NCI-H82 treated with DMSO at 0.1 percent for 48 hours (cell line): ENCODE measurements around the gene GNG2.

Experiments
- DNase-seq: peaks from one replicate; lab custom pipeline; 2025; ENCODE audit not compliant: unreplicated experiment; lab: John Stamatoyannopoulos, UW

The GNG2 gene

GRCh38 chr14:51989293-51990234 is 129.2 kb downstream of the GNG2 start, which contains the start of gene RTRAF:
RTRAF (plus strand) TSS chr14:51989546; CDS start chr14:51989640, 94 bp downstream.
- DNase-seq = peak; percentile 50

- no peak for DNase-seq
These were observed 130.1 kb downstream of the GNG2 start for GRCh38 chr14:51990488-51990887.

- DNase-seq = no peak
These were observed 133.0 kb downstream of the GNG2 start for GRCh38 chr14:51993285-51993920.

- DNase-seq = no peak
These were observed 135.8 kb downstream of the GNG2 start for GRCh38 chr14:51996148-51996746.

GRCh38 chr14:51998348-51998747 is 137.9 kb downstream of the GNG2 start:
- no peak for DNase-seq

GRCh38 chr14:51999084-51999483 is 138.7 kb downstream of the GNG2 start:
- DNase-seq = no peak

GRCh38 chr14:52000019-52000582 is 139.7 kb downstream of the GNG2 start:
- DNase-seq = no peak

GRCh38 chr14:52000696-52001095 is 140.3 kb downstream of the GNG2 start:
- DNase-seq = no peak

GRCh38 chr14:52002542-52002941 is 142.1 kb downstream of the GNG2 start:
- DNase-seq = no peak

- no peak for DNase-seq
These were observed 142.9 kb downstream of the GNG2 start for GRCh38 chr14:52003324-52003723.

- DNase-seq = no peak
These were observed 145.2 kb downstream of the GNG2 start for GRCh38 chr14:52005625-52006024.

GRCh38 chr14:52006361-52006760 is 145.9 kb downstream of the GNG2 start:
- no peak for DNase-seq

GRCh38 chr14:52007211-52007610 is 146.8 kb downstream of the GNG2 start:
- DNase-seq = no peak

- no peak for DNase-seq
These were observed 147.2 kb downstream of the GNG2 start for GRCh38 chr14:52007637-52008036.

GRCh38 chr14:52008136-52008535 is 147.7 kb downstream of the GNG2 start:
- DNase-seq = no peak

- no peak for DNase-seq
These were observed 149.8 kb downstream of the GNG2 start for GRCh38 chr14:52010173-52010693.

- DNase-seq = no peak
These were observed 151.1 kb downstream of the GNG2 start for GRCh38 chr14:52011523-52011922.

GRCh38 chr14:52012635-52013034 is 152.2 kb downstream of the GNG2 start:
- no peak for DNase-seq

GRCh38 chr14:52013984-52014600 is 153.7 kb downstream of the GNG2 start:
- no peak for DNase-seq

GRCh38 chr14:52014601-52015267 is 154.3 kb downstream of the GNG2 start:
- no peak for DNase-seq
